Fibroblast of lung (primary cell): Measurements from ENCODE around the gene RPS6KA3. TPM values are rescaled to one million over a fixed set of nuclear protein-coding genes. Genes with fewer than 3 reads are reported as not detected.

Source experiments
- DNase-seq, 2 donors: peaks; one replicate each; pipeline versions ENCODE4 v3.0.0 to v3.0.0-alpha.2; 2010; ENCODE audit warnings: low read depth in 2 of 2
- H2AFZ ChIP-seq: 2 replicates; pipeline ENCODE4 v1.5.1; 2012; ENCODE audit warnings: low read length, control low read depth, inconsistent platforms
- H3K27ac ChIP-seq: 2 replicates; pipeline ENCODE4 v1.5.1; 2011; ENCODE audit warnings: low read length, control low read depth; ENCODE audit not compliant: insufficient read depth
- H3K27me3 ChIP-seq: 2 replicates; pipeline ENCODE4 v1.5.1; 2011; ENCODE audit warnings: mild to moderate bottlenecking, low read length; ENCODE audit not compliant: control insufficient read depth, insufficient read depth
- H3K36me3 ChIP-seq: 2 replicates; pipeline ENCODE4 v1.5.1; 2011; ENCODE audit warnings: low read length; ENCODE audit not compliant: control insufficient read depth, insufficient read depth
- H3K4me1 ChIP-seq: 2 replicates; pipeline ENCODE4 v1.5.1; 2011; ENCODE audit warnings: low read length; ENCODE audit not compliant: control insufficient read depth, insufficient read depth; ENCODE audit errors: extremely low read depth
- H3K4me2 ChIP-seq: 2 replicates; pipeline ENCODE4 v1.5.1; 2011; ENCODE audit warnings: low read length, control low read depth; ENCODE audit not compliant: insufficient read depth; ENCODE audit errors: extremely low read depth
- H3K4me3 ChIP-seq, 4 experiments: fragments of 200-600 bp in 1 of 4; sonication (generic) in 1 of 4; replicated peaks in 1 of 4; 2 replicates each; pipeline ENCODE4 v1.5.1; 2011 to 2016; ENCODE audit warnings: low read length in 4 of 4, low read depth in 3 of 4, mild to moderate bottlenecking in 3 of 4, control low read depth in 2 of 4, inconsistent platforms in 1 of 4, mixed read lengths in 1 of 4; ENCODE audit not compliant: insufficient read depth in 1 of 4; ENCODE audit errors: control extremely low read depth in 1 of 4
- H3K79me2 ChIP-seq: 2 replicates; pipeline ENCODE4 v1.5.1; 2012; ENCODE audit warnings: mild to moderate bottlenecking, low read length, inconsistent platforms; ENCODE audit not compliant: control insufficient read depth, insufficient read depth
- H3K9ac ChIP-seq: 2 replicates; pipeline ENCODE4 v1.5.1; 2011; ENCODE audit warnings: mild to moderate bottlenecking, low read length, control low read depth; ENCODE audit not compliant: insufficient read depth
- H3K9me3 ChIP-seq: 2 replicates; pipeline ENCODE4 v1.5.1; 2012; ENCODE audit warnings: low read depth, low read length; ENCODE audit not compliant: control insufficient read depth, insufficient read depth
- H4K20me1 ChIP-seq: 2 replicates; pipeline ENCODE4 v1.5.1; 2011; ENCODE audit warnings: low read length; ENCODE audit not compliant: control insufficient read depth, insufficient read depth; ENCODE audit errors: extremely low read depth
- CTCF ChIP-seq, 2 donors: IDR thresholded peaks in 1 of 2; conservative IDR thresholded peaks in 1 of 2; 1 replicate in 1 of 2; 2 replicates in 1 of 2; pipeline ENCODE4 v1.5.1; 2011 to 2012; ENCODE audit warnings: low read length in 2 of 2, control low read depth in 1 of 2, inconsistent platforms in 1 of 2, low read depth in 1 of 2, mild to moderate bottlenecking in 1 of 2
- EZH2 ChIP-seq: IDR thresholded peaks from 2 replicates; pipeline ENCODE4 v1.5.1; 2012; ENCODE audit warnings: low read length, control low read depth, mild to moderate bottlenecking; ENCODE audit errors: missing control alignments
- polyA plus RNA-seq, 2 donors: library from polyadenylated mRNA; depleted of rRNA in 1 of 2; stranded (reverse) in 1 of 2; unstranded in 1 of 2; fragments of >200 nt; gene quantifications; 2 replicates each; pipeline ENCODE4 v1.2.1, GENCODE V29; 2011 to 2012; ENCODE audit warnings: missing spikeins in 1 of 2
- total RNA-seq: library from RNA; depleted of rRNA; stranded (reverse); fragments of >200 nt; gene quantifications from 2 replicates; pipeline ENCODE4 v1.2.1, GENCODE V29; 2014

Gene RPS6KA3
- total and polyA plus RNA-seq, 2 donors (not counting 1 experiment from before 2014, with no cell fraction given): 38.5 to 50.2 TPM

GRCh38 chrX:20294284-20294683 is 27.6 kb upstream of the RPS6KA3 start:
- no peak for DNase-seq
- no peaks in the 10 kb centered on the region for H3K9me3 ChIP-seq
- H2AFZ ChIP-seq: no peak overlapping the region

GRCh38 chrX:20285511-20285910 is 18.8 kb upstream of the RPS6KA3 start:
- no peaks in the 10 kb centered on the region for H3K36me3 ChIP-seq
- H3K9me3 ChIP-seq: no peaks in the 10 kb centered on the region
- no peak overlapping the region for H2AFZ ChIP-seq
- no peaks in the 10 kb centered on the region for H4K20me1 ChIP-seq
- H3K27me3 ChIP-seq: no peaks in the 10 kb centered on the region
- H3K9ac ChIP-seq: no peak overlapping the region
- H3K4me1 ChIP-seq: no peaks in the 10 kb centered on the region
- H3K27ac ChIP-seq: no peak overlapping the region
- no peak overlapping the region for H3K4me3 ChIP-seq
- H3K4me2 ChIP-seq: no peak overlapping the region
- peak in 1 of 2 donors; percentile 12 for DNase-seq
- TF ChIP-seq CTCF (conservative IDR thresholded peaks at IDR 0.05 in 1 of 2, IDR thresholded peaks at IDR 0.05 in 1 of 2; ENCODE audit: low read depth in 1 of 2, low read length in 2 of 2) (no peak), EZH2 (no peak)
- H3K79me2 ChIP-seq: no peaks in the 10 kb centered on the region

More at GRCh38 chrX:20294284-20294683, 27.6 kb upstream of the RPS6KA3 start:
- Histone ChIP-seq H3K9ac (no peak overlapping the region), H3K27ac (no peak overlapping the region), H3K79me2 (no peaks in the 10 kb centered on the region), H3K4me3 (no peak overlapping the region), H3K27me3 (no peaks in the 10 kb centered on the region), H3K4me2 (no peak overlapping the region), H3K36me3 (no peaks in the 10 kb centered on the region), H3K4me1 (no peaks in the 10 kb centered on the region), H4K20me1 (no peaks in the 10 kb centered on the region)
- TF ChIP-seq EZH2: no peak
- no peak for TF ChIP-seq CTCF (conservative IDR thresholded peaks at IDR 0.05 in 1 of 2, IDR thresholded peaks at IDR 0.05 in 1 of 2; ENCODE audit: low read depth in 1 of 2, low read length in 2 of 2)

GRCh38 chrX:20284992-20285391 is 18.3 kb upstream of the RPS6KA3 start:
- no peak for DNase-seq
- no peaks in the 10 kb centered on the region for H3K36me3 ChIP-seq
- H3K4me2 ChIP-seq: no peak overlapping the region
- H3K9ac ChIP-seq: no peak overlapping the region
- H3K9me3 ChIP-seq: no peaks in the 10 kb centered on the region
- H3K27ac ChIP-seq: no peak overlapping the region
- H2AFZ ChIP-seq: no peak overlapping the region
- H3K27me3 ChIP-seq: no peaks in the 10 kb centered on the region
- no peak overlapping the region for H3K4me3 ChIP-seq
- H3K79me2 ChIP-seq: no peaks in the 10 kb centered on the region
- H3K4me1 ChIP-seq: no peaks in the 10 kb centered on the region
- H4K20me1 ChIP-seq: no peaks in the 10 kb centered on the region
- TF ChIP-seq CTCF (conservative IDR thresholded peaks at IDR 0.05 in 1 of 2, IDR thresholded peaks at IDR 0.05 in 1 of 2; ENCODE audit: low read depth in 1 of 2, low read length in 2 of 2): no peak
- no peak for TF ChIP-seq EZH2
